Progenitor cell of endocrine pancreas (in vitro differentiated cells): ENCODE data around the gene SYDE1. TPM values are rescaled to one million over a fixed set of nuclear protein-coding genes. Genes with fewer than 3 reads are reported as not detected.

Experiments used
- DNase-seq: peaks from one replicate; pipeline ENCODE4 v3.0.0; 2021; ENCODE audit warnings: low spot score; ENCODE audit not compliant: unreplicated experiment
- H3K27ac Mint-ChIP-seq: 2 replicates; pipeline ENCODE4 v1.8.0; 2021; ENCODE audit warnings: mild to moderate bottlenecking, moderate library complexity, mixed read lengths
- H3K27me3 Mint-ChIP-seq: 2 replicates; pipeline ENCODE4 v1.8.0; 2021; ENCODE audit warnings: mixed read lengths
- H3K36me3 Mint-ChIP-seq: 2 replicates; pipeline ENCODE4 v1.8.0; 2022; ENCODE audit warnings: mixed read lengths; ENCODE audit not compliant: insufficient read depth
- H3K4me1 Mint-ChIP-seq: 2 replicates; pipeline ENCODE4 v1.8.0; 2021; ENCODE audit warnings: low read depth, mixed read lengths
- H3K4me3 Mint-ChIP-seq: 2 replicates; pipeline ENCODE4 v1.8.0; 2021; ENCODE audit warnings: low read depth, mild to moderate bottlenecking, moderate library complexity, mixed read lengths
- H3K9me3 Mint-ChIP-seq: 2 replicates; pipeline ENCODE4 v1.8.0; 2021; ENCODE audit warnings: low read depth, mixed read lengths
- CTCF ChIP-seq: fragments of 200-600 bp; sonication (generic); IDR thresholded peaks from one replicate; pipeline ENCODE4 v1.5.0; 2021; ENCODE audit warnings: antibody characterized with exemption, mild to moderate bottlenecking; ENCODE audit not compliant: unreplicated experiment
- total RNA-seq: library from RNA; stranded (reverse); gene quantifications from 2 replicates; pipeline ENCODE4 v1.2.1, GENCODE V29; 2021

The SYDE1 gene
- total RNA-seq, 1 donor from 2014 or later = 5.7 TPM

- H3K27me3 Mint-ChIP-seq = no peaks in the 10 kb centered on the region
- peak overlapping the region; percentile 95 for H3K4me3 Mint-ChIP-seq
- peak; percentile 67 for DNase-seq
- no peaks in the 10 kb centered on the region for H3K9me3 Mint-ChIP-seq
- H3K36me3 Mint-ChIP-seq = peaks cover 8% of the 10 kb centered on the region
- TF ChIP-seq CTCF = no peak
- H3K27ac Mint-ChIP-seq = peak overlapping the region; percentile 100
- peaks cover 5% of the 10 kb centered on the region for H3K4me1 Mint-ChIP-seq
These were observed 17.5 kb downstream of the SYDE1 start for GRCh38 chr19:15124572-15125231.

- peak overlapping the region; percentile 95 for H3K4me3 Mint-ChIP-seq
- H3K9me3 Mint-ChIP-seq = no peaks in the 10 kb centered on the region
- peaks cover 7% of the 10 kb centered on the region for H3K36me3 Mint-ChIP-seq
- peaks cover 3% of the 10 kb centered on the region for H3K27me3 Mint-ChIP-seq
- TF ChIP-seq CTCF = peak; percentile 25
- H3K27ac Mint-ChIP-seq = peak overlapping the region; percentile 100
- peak; percentile 98 for DNase-seq
- peaks cover 5% of the 10 kb centered on the region for H3K4me1 Mint-ChIP-seq
These were observed 18.2 kb downstream of the SYDE1 start for GRCh38 chr19:15125232-15126067.

GRCh38 chr19:15126131-15126910 is 19.1 kb downstream of the SYDE1 start:
- H3K27ac Mint-ChIP-seq = no peak overlapping the region

GRCh38 chr19:15128162-15128770 is 21.1 kb downstream of the SYDE1 start:
- H3K4me1 Mint-ChIP-seq = peaks cover 5% of the 10 kb centered on the region
- peaks cover 3% of the 10 kb centered on the region for H3K27me3 Mint-ChIP-seq
- no peak for DNase-seq
- H3K4me3 Mint-ChIP-seq = no peak overlapping the region
- TF ChIP-seq CTCF = no peak
- no peaks in the 10 kb centered on the region for H3K36me3 Mint-ChIP-seq
- no peak overlapping the region for H3K27ac Mint-ChIP-seq
- H3K9me3 Mint-ChIP-seq = no peaks in the 10 kb centered on the region

More at GRCh38 chr19:15126131-15126910, 19.1 kb downstream of the SYDE1 start:
- H3K36me3 Mint-ChIP-seq = peaks cover 2% of the 10 kb centered on the region
- H3K27me3 Mint-ChIP-seq = peaks cover 3% of the 10 kb centered on the region
- no peaks in the 10 kb centered on the region for H3K9me3 Mint-ChIP-seq
- H3K4me1 Mint-ChIP-seq = peaks cover 5% of the 10 kb centered on the region
- no peak for DNase-seq
- no peak overlapping the region for H3K4me3 Mint-ChIP-seq
- no peak for TF ChIP-seq CTCF
